Activated CD4-positive, alpha-beta T cell treated with anti-CD3 and anti-CD28 coated beads, Interleukin-2, amount 10 ng/mL, durations not matched to agents 24 days and 14 days (primary cell): ENCODE results near the gene LPAR6. TPM values are rescaled to one million over a fixed set of nuclear protein-coding genes. Genes with fewer than 3 reads are reported as not detected.
"Not testable (repeated sequence)": the region's sequence is repeated elsewhere in the genome, so short reads cannot be mapped to it uniquely, and the experiment has no call there.

Experiments used
- DNase-seq: peaks from one replicate; pipeline ENCODE4 v3.0.0; 2022
- H3K27ac Mint-ChIP-seq: one replicate; pipeline ENCODE4 v1.8.0; 2022; ENCODE audit warnings: mild to moderate bottlenecking, mixed read lengths
- H3K27me3 Mint-ChIP-seq: one replicate; pipeline ENCODE4 v1.8.0; 2022; ENCODE audit warnings: mixed read lengths
- H3K36me3 Mint-ChIP-seq: one replicate; pipeline ENCODE4 v1.8.0; 2022; ENCODE audit warnings: low read depth, mild to moderate bottlenecking, mixed read lengths
- H3K4me1 Mint-ChIP-seq: one replicate; pipeline ENCODE4 v1.8.0; 2021; ENCODE audit warnings: mixed read lengths
- H3K4me3 Mint-ChIP-seq: one replicate; pipeline ENCODE4 v1.8.0; 2022; ENCODE audit warnings: mild to moderate bottlenecking, moderate library complexity, mixed read lengths
- H3K9me3 Mint-ChIP-seq: one replicate; pipeline ENCODE4 v1.8.0; 2021; ENCODE audit warnings: mixed read lengths
- intact Hi-C: fragments of 100-400 bp; cut with micrococcal nuclease; formaldehyde crosslinking; loops from one replicate; pipeline ENCODE4 v1.15.1; 2023
- total RNA-seq: library from RNA; stranded (reverse); gene quantifications from 2 replicates; pipeline ENCODE4 v1.2.3, GENCODE V29; 2022

LPAR6 gene
- total RNA-seq, 1 donor from 2014 or later: 3.9 TPM

DNA sequence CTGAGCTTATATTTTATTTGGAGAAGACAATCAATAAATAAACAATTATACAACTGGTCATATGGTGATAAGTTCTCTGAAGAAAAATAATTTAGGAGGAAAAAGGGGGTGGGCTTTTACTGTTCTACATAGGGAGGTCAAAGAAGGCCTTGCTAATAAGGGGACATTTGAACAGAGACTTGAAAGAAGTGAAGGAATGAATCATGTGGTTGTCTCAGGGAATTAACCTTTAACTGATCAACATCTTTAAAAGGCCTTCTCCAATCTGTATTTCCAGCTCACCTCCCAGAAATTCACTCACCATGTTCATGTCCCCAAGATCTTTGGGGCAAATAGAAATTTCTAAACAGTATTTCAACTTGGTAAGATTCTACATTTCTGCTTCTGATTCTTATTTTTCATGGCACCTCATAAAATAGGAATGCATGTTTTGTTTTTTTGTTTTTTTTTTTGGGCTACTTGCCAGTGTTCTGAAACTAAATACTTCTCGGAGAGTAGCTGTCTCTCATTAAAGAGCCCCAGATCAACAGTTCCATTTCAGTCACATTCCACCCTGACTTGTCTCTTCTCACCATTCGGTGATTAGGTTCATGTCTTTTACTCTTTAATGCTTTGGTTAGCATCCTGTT lies 19.2 kb upstream of the LPAR6 start:
- H3K4me1 Mint-ChIP-seq: peaks cover 28% of the 10 kb centered on the region

DNA sequence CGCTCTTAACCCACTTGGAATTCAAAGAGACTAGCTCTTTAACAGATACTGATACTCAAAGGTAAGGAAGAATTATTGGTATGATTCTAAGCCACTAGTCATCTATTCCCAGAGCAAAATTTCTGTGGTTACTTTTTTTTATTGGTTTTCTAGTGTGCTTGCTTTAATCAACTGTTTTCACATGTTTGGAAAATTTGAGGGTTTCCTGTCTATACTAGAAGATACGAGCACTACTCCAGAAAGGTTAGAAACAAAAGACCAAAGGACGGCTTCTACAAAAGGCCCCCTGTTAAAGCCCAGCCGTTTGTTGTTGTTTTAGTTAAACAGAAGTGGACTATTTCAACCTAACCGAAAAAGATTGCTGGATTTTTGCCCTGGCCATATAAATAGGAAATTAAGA lies 18.5 kb upstream of the LPAR6 start:
- intact Hi-C loops: no loop called here
- DNase-seq: no peak
- Mint-ChIP-seq H3K36me3 (peaks cover 26% of the 10 kb centered on the region), H3K9me3 (peaks cover 5% of the 10 kb centered on the region), H3K4me3 (no peak overlapping the region), H3K27ac (no peak overlapping the region), H3K27me3 (no peaks in the 10 kb centered on the region), H3K4me1 (peaks cover 27% of the 10 kb centered on the region)

More for the DNA sequence above, 19.2 kb upstream of the LPAR6 start:
- H3K27me3 Mint-ChIP-seq: no peaks in the 10 kb centered on the region
- H3K27ac Mint-ChIP-seq: no peak overlapping the region
- H3K4me3 Mint-ChIP-seq: peak overlapping the region; percentile 2
- no peaks in the 10 kb centered on the region for H3K9me3 Mint-ChIP-seq
- DNase-seq: no peak
- intact Hi-C loops: no loop called here
- H3K36me3 Mint-ChIP-seq: peaks cover 22% of the 10 kb centered on the region

DNA sequence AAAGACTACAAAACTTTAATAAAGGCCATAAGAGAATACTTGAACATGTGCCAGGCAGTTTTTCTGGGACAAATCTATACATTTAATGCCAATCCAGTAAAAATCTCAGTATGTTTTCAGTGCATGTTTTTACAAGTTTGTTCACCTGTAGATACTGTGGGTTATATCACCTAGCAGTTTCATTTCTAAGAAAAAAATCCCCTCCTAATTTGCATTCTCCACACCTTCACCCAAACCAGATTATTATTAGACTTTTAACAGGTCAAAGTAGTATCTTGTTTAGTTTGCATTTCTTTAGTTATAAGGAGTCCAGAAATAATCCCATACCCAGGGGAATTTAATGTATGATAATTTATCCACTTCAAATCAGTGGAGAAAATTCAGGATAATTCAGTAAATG lies 17.0 kb upstream of the LPAR6 start:
- no peak overlapping the region for H3K27ac Mint-ChIP-seq
- intact Hi-C loops: no loop called here
- H3K36me3 Mint-ChIP-seq: peaks cover 22% of the 10 kb centered on the region
- H3K9me3 Mint-ChIP-seq: peaks cover 5% of the 10 kb centered on the region
- H3K4me3 Mint-ChIP-seq: no peak overlapping the region
- DNase-seq: no peak
- H3K4me1 Mint-ChIP-seq: peaks cover 23% of the 10 kb centered on the region
- no peaks in the 10 kb centered on the region for H3K27me3 Mint-ChIP-seq

DNA sequence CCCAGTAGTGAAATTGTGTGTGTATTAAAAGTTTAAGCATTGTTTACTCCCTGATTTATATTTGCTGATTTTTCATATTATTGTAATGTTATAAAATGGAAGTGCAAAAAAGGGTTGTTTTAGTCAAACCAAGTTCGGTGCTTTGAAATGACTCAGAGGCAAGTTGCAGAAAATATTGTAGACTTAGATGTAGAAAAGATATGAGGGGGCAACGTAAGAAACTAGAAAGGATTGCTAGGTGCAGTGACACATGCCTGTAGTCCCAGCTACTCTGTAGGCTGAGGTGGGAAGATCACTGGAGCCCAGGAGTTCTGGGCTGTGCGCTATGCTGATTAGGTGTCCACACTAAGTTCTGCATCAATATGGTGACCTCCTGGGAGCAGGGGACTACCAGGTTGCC lies 16.1 kb upstream of the LPAR6 start:
- H3K4me1 Mint-ChIP-seq: peaks cover 21% of the 10 kb centered on the region
- no peaks in the 10 kb centered on the region for H3K27me3 Mint-ChIP-seq

DNA sequence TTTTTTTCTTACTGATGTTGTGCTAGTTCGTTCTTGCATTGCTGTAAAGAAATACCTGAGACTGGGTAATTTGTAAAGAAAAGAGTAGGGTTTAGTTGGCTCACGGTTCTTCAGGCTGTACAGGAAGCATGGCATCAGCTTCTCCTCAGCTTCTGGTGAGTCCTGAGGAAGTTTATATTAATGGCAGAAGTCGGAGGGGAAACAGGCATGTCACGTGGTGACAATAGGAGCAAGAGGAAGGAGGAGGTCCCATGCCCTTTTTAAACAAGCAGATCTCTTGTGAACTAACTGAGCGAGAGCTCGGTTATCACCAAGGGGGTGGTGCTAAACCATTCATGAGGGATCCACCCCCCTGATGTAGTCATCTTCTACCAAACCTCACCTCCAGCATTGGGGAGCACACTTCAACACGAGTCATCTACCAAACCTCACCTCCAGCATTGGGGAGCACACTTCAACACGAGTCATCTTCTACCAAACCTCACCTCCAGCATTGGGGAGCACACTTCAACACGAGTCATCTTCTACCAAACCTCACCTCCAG lies 13.9 kb upstream of the LPAR6 start:
- Mint-ChIP-seq H3K27ac (peak overlapping the region; percentile 60), H3K36me3 (peaks cover 27% of the 10 kb centered on the region), H3K9me3 (peaks cover 12% of the 10 kb centered on the region), H3K4me1 (peaks cover 15% of the 10 kb centered on the region)
- DNase-seq, H3K27me3 Mint-ChIP-seq, H3K4me3 Mint-ChIP-seq, intact Hi-C loops: not testable (repeated sequence)

More for the DNA sequence above, 16.1 kb upstream of the LPAR6 start:
- H3K4me3 Mint-ChIP-seq: no peak overlapping the region
- DNase-seq: no peak
- peak overlapping the region; percentile 8 for H3K27ac Mint-ChIP-seq
- intact Hi-C loops: no loop called here
- peaks cover 5% of the 10 kb centered on the region for H3K9me3 Mint-ChIP-seq
- H3K36me3 Mint-ChIP-seq: peaks cover 23% of the 10 kb centered on the region

DNA sequence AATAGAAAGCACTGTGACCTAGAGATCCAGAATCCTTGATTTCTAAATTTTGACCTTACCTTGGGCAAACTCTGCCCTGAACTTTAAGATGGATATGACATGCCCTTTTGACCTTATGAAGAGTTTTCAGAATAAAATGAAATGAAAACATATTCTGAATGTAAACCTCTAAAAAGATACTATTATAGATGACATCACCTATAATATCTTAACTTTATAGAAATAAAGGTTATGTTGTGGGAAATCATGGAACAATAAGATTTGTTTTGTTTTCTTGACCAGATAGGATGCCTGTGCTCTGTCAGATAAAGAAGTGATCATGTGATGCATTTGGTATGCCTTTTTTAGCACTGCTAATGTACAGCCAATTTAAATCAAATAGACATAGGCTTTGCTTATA lies 13.1 kb upstream of the LPAR6 start:
- Mint-ChIP-seq H3K4me3 (no peak overlapping the region), H3K27me3 (no peaks in the 10 kb centered on the region), H3K4me1 (peaks cover 9% of the 10 kb centered on the region), H3K27ac (no peak overlapping the region), H3K36me3 (peaks cover 29% of the 10 kb centered on the region), H3K9me3 (peaks cover 20% of the 10 kb centered on the region)
- intact Hi-C loops: no loop called here
- DNase-seq: no peak

DNA sequence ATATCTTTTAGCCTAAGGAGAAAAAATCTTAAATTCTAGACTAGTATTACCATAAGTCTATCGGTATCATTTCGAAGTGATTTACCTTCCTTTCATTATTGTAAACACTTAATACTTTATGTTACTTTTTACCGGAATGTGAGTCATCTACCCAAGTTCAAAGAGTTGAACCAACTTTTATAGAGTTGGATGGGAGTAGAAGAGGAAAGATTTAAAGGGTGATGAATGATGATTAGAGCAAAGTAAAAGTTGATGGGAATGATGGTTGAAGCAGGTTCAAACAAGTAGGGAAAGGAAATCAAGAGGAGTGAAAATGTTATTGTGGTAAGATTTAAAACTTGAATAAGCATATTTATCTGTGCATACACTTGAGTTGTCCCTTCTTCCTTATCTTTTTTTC lies 11.3 kb upstream of the LPAR6 start:
- intact Hi-C loops: no loop called here
- Mint-ChIP-seq H3K9me3 (peaks cover 27% of the 10 kb centered on the region), H3K4me1 (peaks cover 4% of the 10 kb centered on the region), H3K27ac (no peak overlapping the region), H3K36me3 (peaks cover 38% of the 10 kb centered on the region), H3K27me3 (no peaks in the 10 kb centered on the region), H3K4me3 (no peak overlapping the region)
- no peak for DNase-seq

DNA sequence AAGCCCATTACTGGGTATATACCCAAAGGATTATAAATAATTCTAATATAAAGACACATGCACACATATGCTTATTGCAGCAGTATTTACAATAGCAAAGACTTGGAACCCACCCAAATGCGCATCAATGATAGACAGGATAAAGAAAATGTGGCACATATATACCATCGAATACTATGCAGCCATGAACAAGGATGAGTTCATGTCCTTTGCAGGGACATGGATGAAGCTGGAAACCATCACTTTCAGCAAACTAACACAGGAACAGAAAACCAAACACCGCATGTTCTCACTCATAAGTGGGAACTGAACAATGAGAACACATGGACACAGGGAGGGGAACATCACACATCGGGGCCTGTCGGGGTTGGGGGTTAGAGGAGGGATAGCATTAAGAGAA lies 9.1 kb upstream of the LPAR6 start:
- peaks cover 50% of the 10 kb centered on the region for H3K36me3 Mint-ChIP-seq
- intact Hi-C loops, H3K4me3 Mint-ChIP-seq, H3K27ac Mint-ChIP-seq, H3K4me1 Mint-ChIP-seq, DNase-seq, H3K27me3 Mint-ChIP-seq: not testable (repeated sequence)
- H3K9me3 Mint-ChIP-seq: peaks cover 41% of the 10 kb centered on the region

DNA sequence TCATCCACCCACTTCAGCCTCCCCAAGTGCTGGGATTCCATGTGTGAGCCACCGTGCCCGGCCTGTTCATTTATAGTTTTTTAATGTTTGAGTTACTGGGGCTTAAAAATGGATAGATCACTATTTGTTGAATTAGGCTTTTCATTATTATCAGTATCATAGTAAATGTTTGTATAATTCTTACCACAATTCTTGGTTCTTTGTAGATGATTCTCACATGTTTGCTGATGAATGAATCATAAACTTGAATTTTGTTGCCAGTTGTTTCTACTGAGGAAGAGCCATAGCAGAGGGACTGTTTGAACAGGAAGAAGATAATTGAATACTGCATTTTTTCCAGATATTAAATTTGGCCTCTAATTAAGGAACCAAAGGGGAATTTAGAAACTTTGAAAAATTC lies 2.6 kb upstream of the LPAR6 start:
- no peak overlapping the region for H3K4me3 Mint-ChIP-seq
- H3K27me3 Mint-ChIP-seq: no peaks in the 10 kb centered on the region
- no peak for DNase-seq
- H3K27ac Mint-ChIP-seq: no peak overlapping the region
- H3K9me3 Mint-ChIP-seq: peaks cover 21% of the 10 kb centered on the region
- peaks cover 38% of the 10 kb centered on the region for H3K36me3 Mint-ChIP-seq
- H3K4me1 Mint-ChIP-seq: peaks cover 19% of the 10 kb centered on the region
- intact Hi-C loops: no loop called here

DNA sequence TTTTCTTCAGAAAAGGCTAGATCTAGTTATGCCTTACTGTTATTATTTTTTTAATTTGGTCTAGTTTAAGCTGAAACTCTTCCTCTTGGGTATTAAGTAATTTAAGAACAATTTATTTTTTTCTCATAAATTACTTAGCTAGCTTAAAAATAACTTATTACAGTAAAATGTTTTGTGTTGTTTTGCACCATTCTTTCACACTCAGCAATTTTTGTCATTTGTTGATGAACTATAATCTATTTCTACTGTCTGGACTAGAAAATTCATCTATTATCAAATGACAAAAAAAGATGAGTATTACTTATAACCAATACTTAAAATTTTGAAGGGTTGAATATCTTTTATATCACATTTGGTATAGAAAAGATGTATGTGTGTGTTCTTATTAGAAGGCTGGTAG lies 1.6 kb upstream of the LPAR6 start:
- no peak overlapping the region for H3K4me3 Mint-ChIP-seq
- peaks cover 32% of the 10 kb centered on the region for H3K36me3 Mint-ChIP-seq
- DNase-seq: no peak
- intact Hi-C loops: loop anchor here (5.0 kb wide), 1 partner anchor 317 kb away; the partner anchor contains the start of gene MED4
- H3K27me3 Mint-ChIP-seq: no peaks in the 10 kb centered on the region
- H3K9me3 Mint-ChIP-seq: peaks cover 17% of the 10 kb centered on the region
- peaks cover 28% of the 10 kb centered on the region for H3K4me1 Mint-ChIP-seq
- H3K27ac Mint-ChIP-seq: no peak overlapping the region

DNA sequence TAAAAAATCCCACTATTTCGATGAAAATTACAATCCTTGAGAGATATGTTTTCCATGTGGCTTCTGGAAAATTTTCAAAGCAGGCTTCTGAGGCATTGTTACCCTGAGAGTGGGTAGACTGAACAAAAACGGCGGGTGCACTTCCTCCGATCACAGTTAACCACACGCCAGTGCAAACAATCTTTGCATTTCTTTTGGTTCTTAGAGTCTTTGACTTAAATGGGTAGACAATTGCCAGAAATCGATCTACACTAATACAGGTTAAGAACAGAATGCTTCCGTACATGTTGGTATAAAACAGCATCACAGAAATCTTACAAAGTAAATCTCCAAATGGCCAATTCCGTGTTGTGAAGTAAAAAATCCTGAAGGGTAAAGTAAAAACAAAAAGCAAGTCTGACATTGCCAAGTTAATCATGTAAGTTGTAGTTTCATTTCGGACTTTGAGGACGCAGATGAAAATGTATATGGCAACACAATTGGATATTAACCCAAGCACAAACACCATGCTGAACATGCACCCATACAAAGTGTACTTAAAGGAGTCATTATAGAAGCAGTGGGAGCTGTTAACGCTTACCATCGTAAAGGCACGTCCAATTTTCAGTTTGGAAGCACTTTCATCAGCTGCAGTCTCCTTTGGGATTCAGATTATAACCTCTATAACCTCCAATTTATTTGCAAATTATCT lies 927 bp downstream of the LPAR6 start:
- intact Hi-C loops: loop anchor here (5.0 kb wide), 1 partner anchor 315 kb away; the partner anchor contains the start of gene MED4
- peaks cover 37% of the 10 kb centered on the region for H3K4me1 Mint-ChIP-seq
- peaks cover 2% of the 10 kb centered on the region for H3K9me3 Mint-ChIP-seq
- H3K27me3 Mint-ChIP-seq: no peaks in the 10 kb centered on the region
- peak overlapping the region; percentile 84 for H3K27ac Mint-ChIP-seq
- H3K4me3 Mint-ChIP-seq: peak overlapping the region; percentile 86
- H3K36me3 Mint-ChIP-seq: peaks cover 15% of the 10 kb centered on the region
- peak; percentile 74 for DNase-seq

DNA sequence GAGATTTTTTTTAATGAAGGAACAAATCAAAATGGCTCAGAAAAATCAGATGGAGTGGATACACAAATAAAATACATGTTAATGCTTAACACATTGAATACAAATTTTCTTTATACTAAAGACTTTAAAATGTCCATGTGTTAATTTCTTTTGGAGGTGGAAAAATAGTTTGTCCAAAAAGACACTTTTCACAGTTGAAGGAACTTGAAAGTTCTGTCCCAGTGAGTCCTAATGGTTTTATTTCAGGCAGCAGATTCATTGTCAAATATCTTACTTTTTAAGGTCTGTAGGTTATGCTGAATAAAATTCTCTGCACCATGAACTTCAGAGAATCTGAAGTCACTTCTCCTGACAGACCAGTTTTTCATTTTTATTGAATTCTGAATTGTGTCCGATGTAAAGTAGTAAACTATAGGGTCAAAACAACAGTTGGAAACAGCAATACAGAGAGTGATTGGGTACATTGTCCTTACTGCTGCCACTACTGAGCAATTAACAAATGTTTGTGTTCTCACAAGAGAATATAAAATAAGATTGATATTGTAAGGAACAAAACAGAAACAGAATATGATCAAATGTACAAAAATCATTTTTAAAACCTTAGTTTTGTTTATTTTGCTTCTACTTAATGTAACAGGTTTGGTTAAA lies 1.6 kb downstream of the LPAR6 start:
- intact Hi-C loops: loop anchor here (5.0 kb wide), 1 partner anchor 314 kb away; the partner anchor contains the start of gene MED4
- Mint-ChIP-seq H3K27me3 (no peaks in the 10 kb centered on the region), H3K4me1 (peaks cover 37% of the 10 kb centered on the region), H3K9me3 (no peaks in the 10 kb centered on the region), H3K4me3 (peak overlapping the region; percentile 86), H3K36me3 (peaks cover 12% of the 10 kb centered on the region), H3K27ac (peak overlapping the region; percentile 84)
- no peak for DNase-seq

DNA sequence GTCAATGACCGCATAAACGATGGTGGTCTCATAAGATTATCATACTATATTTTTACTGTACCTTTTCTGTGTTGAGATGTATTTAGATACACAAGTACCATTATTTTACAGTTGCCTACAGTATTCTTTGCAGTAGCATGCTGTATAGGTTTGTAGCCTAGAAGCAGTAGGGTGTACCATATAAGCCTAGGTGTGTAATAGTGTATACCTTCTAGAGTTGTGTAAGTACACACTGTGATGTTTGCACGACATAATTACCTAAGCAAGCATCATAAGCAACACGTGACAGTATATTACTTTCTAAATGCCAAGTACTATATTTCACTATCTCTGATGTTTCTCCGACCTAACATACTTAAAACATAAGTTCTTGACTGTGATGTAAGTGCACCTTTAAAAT lies 2.7 kb downstream of the LPAR6 start:
- no peak overlapping the region for H3K27ac Mint-ChIP-seq
- peak overlapping the region; percentile 83 for H3K4me3 Mint-ChIP-seq
- peaks cover 7% of the 10 kb centered on the region for H3K36me3 Mint-ChIP-seq
- intact Hi-C loops: loop anchor here (5.0 kb wide), 1 partner anchor 313 kb away; the partner anchor contains the start of gene MED4
- no peaks in the 10 kb centered on the region for H3K27me3 Mint-ChIP-seq
- H3K9me3 Mint-ChIP-seq: no peaks in the 10 kb centered on the region
- peaks cover 43% of the 10 kb centered on the region for H3K4me1 Mint-ChIP-seq
- DNase-seq: no peak

DNA sequence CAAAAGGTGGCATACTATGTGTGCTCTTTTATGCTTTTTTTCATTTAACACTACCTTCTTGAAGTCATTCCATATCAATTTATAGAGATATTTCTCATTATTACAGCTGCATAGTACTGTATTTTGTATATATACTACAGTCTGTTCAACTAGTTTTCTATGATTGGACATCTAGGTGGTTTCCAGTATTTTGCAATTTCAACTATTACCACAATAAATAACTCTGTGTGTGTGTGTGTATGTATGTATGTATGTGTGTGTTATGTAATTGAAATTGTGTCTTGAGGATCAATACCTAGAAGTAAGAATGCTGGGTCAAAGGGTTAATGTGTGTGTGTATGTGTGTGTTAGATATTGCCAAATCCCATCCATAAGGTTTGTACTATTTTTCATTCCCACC lies 7.0 kb downstream of the LPAR6 start:
- H3K27me3 Mint-ChIP-seq: no peaks in the 10 kb centered on the region
- H3K9me3 Mint-ChIP-seq: no peaks in the 10 kb centered on the region
- H3K36me3 Mint-ChIP-seq: peaks cover 9% of the 10 kb centered on the region
- no peak overlapping the region for H3K4me3 Mint-ChIP-seq
- no peak for DNase-seq
- H3K27ac Mint-ChIP-seq: no peak overlapping the region
- peaks cover 53% of the 10 kb centered on the region for H3K4me1 Mint-ChIP-seq
- intact Hi-C loops: no loop called here
